ENCODE results near the gene GALNT18. TPM values are rescaled to one million over a fixed set of nuclear protein-coding genes. Genes with fewer than 3 reads are reported as not detected.

GALNT18 gene
- total and polyA plus RNA-seq, 2 donors (not counting 3 experiments of a cell fraction or from before 2014, with no cell fraction given) = 0.17 to 0.18 TPM

- no peaks in the 10 kb centered on the region for H3K79me2 ChIP-seq (ENCODE audit: control insufficient read depth, insufficient read depth, low read length)
- dilution Hi-C loops (cut with MboI; ENCODE audit: extremely low pct_ligation_motif_present, low sequenced_read_pairs) (no loop called here), intact Hi-C loops (cut with micrococcal nuclease) (no loop called here)
- H4K20me1 ChIP-seq (replicated peaks; ENCODE audit: control insufficient read depth, extremely low read depth, insufficient read depth, low read length) = no peaks in the 10 kb centered on the region
- H3K9ac ChIP-seq (replicated peaks; ENCODE audit: extremely low read depth, insufficient read depth, low read length) = no peak overlapping the region
- TF ChIP-seq JUN (IDR thresholded peaks at IDR 0.05; ENCODE audit: borderline replicate concordance, insufficient read depth, insufficient read length, low read depth) = no peak
- no peak for TF ChIP-seq MYC (IDR thresholded peaks at IDR 0.05; ENCODE audit: low read depth, low read length)
- TF ChIP-seq GATA2 (IDR thresholded peaks at IDR 0.05; ENCODE audit: insufficient read depth, insufficient read length, low read depth, low read length) = no peak
- TF ChIP-seq FOS (IDR thresholded peaks at IDR 0.05; ENCODE audit: borderline replicate concordance, insufficient read depth, low read length) = no peak
- no peak for TF ChIP-seq CTCF (IDR thresholded peaks at IDR 0.05; ENCODE audit: extremely low read depth in 1 of 2, insufficient read depth in 1 of 2, low read depth in 1 of 2, low read length in 2 of 2)
- no peak for TF ChIP-seq EZH2 (IDR thresholded peaks at IDR 0.05; ENCODE audit: borderline replicate concordance, low read depth, low read length, severe bottlenecking)
- no peak for TF ChIP-seq MAX (IDR thresholded peaks at IDR 0.05; ENCODE audit: insufficient read depth, insufficient read length)
- FAIRE-seq (no peak), DNase-seq (ENCODE audit: low read depth, low spot score) (no peak)
- H3K4me3 ChIP-seq (replicated peaks in 1 of 3; ENCODE audit: insufficient read depth in 1 of 3, low read depth in 1 of 3, low read length in 3 of 3) = no peak overlapping the region
- H3K36me3 ChIP-seq (ENCODE audit: control insufficient read depth in 2 of 2, extremely low read depth in 1 of 2, insufficient read depth in 2 of 2, low read length in 2 of 2) = no peaks in the 10 kb centered on the region
- H3K9me3 ChIP-seq (replicated peaks; ENCODE audit: control insufficient read depth, insufficient read depth, low read length) = no peaks in the 10 kb centered on the region
- H3K9me1 ChIP-seq (replicated peaks; ENCODE audit: control insufficient read depth, extremely low read depth, insufficient read depth, low read length) = no peaks in the 10 kb centered on the region
- H3K4me2 ChIP-seq (ENCODE audit: insufficient read depth, low read length) = no peak overlapping the region
- no TSS peak for BruUV-seq (replicated peaks)
- POLR2A ChIA-PET = no interaction called here
- H2AFZ ChIP-seq (ENCODE audit: low read depth, low read length) = no peak overlapping the region
- CTCF ChIA-PET = no interaction called here
- no peak overlapping the region for H3K27ac ChIP-seq (ENCODE audit: insufficient read depth, low read depth, low read length)
- H3K27me3 ChIP-seq (ENCODE audit: control insufficient read depth in 2 of 2, insufficient read depth in 2 of 2, low read length in 2 of 2) = no peaks in the 10 kb centered on the region
- no peaks in the 10 kb centered on the region for H3K4me1 ChIP-seq (ENCODE audit: control insufficient read depth, extremely low read depth, insufficient read depth, low read length)
Measured at GRCh38 chr11:11370962-11371303, 250.9 kb downstream of the GALNT18 start.

All from endothelial cell of umbilical vein (primary cell).